Ectodermal cell (in vitro differentiated cells): ENCODE data around the gene CYTH3.

Experiments used
- H3K27ac ChIP-seq: 2 replicates; pipeline ENCODE4 v1.7.0; 2013; ENCODE audit warnings: mild to moderate bottlenecking, low read depth, low read length; ENCODE audit not compliant: insufficient read depth, poor library complexity, severe bottlenecking
- H3K27me3 ChIP-seq: 2 replicates; pipeline ENCODE4 v1.7.0; 2013; ENCODE audit warnings: mild to moderate bottlenecking, low read length; ENCODE audit not compliant: insufficient read depth, control insufficient read depth, poor library complexity, severe bottlenecking
- H3K36me3 ChIP-seq: one replicate; pipeline ENCODE4 v1.7.0; 2013; ENCODE audit warnings: low read length; ENCODE audit not compliant: control insufficient read depth, insufficient read depth
- H3K4me1 ChIP-seq: one replicate; pipeline ENCODE4 v1.7.0; 2013; ENCODE audit warnings: low read length; ENCODE audit not compliant: control insufficient read depth, insufficient read depth
- H3K4me3 ChIP-seq: 2 replicates; pipeline ENCODE4 v1.7.0; 2013; ENCODE audit warnings: low read depth, low read length, control low read depth; ENCODE audit not compliant: insufficient read depth
- H3K9me3 ChIP-seq: 2 replicates; pipeline ENCODE4 v1.7.0; 2013; ENCODE audit warnings: mild to moderate bottlenecking, low read length, moderate library complexity; ENCODE audit not compliant: control insufficient read depth
- WGBS, 2 experiments: methylation state at CpG; one replicate each; pipeline ENCODE4 v1.1.7; 2013; ENCODE audit warnings: missing lambda C conversion rate in 2 of 2; 5-methylcytosine and 5-hydroxymethylcytosine counted together

The CYTH3 gene

DNA sequence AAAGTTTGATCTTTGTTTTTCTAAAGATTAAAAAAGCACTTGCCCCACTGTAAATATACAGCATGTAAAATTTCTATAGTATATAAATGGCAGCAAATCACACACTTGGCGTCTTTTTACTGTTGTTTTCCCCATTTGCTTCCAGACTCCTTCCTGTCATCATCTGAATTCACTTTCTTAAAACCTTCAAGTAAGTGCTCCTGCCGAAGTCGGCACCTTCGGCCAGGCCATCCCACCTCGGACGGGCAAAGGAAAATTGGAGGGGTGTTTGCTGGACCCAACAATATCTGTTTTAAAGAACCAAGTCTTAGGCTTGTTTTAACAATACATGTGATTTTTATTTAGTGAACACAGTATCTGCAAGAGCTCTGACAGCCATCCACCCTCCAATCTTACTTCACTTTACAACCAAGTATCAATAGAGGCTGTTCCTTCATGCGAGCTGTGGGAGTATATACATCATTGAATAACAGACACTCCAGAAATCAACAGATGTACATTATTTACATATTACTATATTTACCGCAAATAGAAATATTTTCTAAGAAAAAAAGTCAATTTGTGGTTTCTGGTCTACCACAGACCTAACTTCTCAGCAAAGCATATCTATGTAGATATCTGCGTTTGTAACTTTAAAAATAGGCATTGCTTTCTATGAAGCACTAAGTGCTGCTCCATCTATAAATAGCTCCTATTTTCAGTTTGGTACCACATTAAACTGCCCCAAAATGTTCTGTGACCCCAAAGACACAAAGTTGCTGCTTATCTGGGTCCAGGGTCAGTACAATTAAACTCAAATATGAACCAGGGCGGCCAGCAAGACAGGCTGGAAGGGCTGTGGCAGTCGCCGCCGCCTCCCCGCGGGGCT, 110.7 kb downstream of the CYTH3 start:
- no peaks in the 10 kb centered on the region for H3K27me3 ChIP-seq
- H3K36me3 ChIP-seq = peaks cover 17% of the 10 kb centered on the region
- H3K4me3 ChIP-seq = no peak overlapping the region
- H3K27ac ChIP-seq = no peak overlapping the region
- H3K9me3 ChIP-seq = no peaks in the 10 kb centered on the region
- H3K4me1 ChIP-seq = peaks cover 3% of the 10 kb centered on the region
- 96 to 97% methylated on average over 14 to 15 of the region's 15 CpGs for WGBS, 2 experiments

DNA sequence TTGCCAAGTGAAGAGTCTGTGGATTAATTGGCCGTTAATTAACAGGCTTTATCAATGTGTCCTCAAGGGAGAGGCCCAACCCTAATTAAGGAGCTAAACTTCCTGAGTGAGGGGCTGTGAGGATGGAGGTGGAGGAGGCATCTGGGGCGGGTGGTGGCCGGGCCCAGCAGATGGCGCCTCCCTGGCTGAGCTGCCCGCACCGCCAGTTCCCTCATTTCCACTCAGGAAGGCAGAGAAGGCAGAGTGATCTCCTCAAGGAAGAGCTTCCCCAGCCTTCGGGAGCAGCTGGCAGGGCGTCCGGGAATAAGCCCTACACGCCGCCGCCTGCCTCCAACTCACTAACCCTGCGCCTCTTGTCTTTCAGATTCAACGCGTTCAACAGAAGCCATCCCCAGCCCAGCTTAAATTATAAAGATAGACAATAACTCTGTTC, 112.2 kb downstream of the CYTH3 start:
- Histone ChIP-seq H3K27ac (no peak overlapping the region), H3K4me1 (no peaks in the 10 kb centered on the region), H3K27me3 (no peaks in the 10 kb centered on the region), H3K9me3 (no peaks in the 10 kb centered on the region), H3K36me3 (peaks cover 25% of the 10 kb centered on the region), H3K4me3 (no peak overlapping the region)
- 63 to 66% methylated on average over 15 of the region's 15 CpGs for WGBS, 2 experiments

DNA sequence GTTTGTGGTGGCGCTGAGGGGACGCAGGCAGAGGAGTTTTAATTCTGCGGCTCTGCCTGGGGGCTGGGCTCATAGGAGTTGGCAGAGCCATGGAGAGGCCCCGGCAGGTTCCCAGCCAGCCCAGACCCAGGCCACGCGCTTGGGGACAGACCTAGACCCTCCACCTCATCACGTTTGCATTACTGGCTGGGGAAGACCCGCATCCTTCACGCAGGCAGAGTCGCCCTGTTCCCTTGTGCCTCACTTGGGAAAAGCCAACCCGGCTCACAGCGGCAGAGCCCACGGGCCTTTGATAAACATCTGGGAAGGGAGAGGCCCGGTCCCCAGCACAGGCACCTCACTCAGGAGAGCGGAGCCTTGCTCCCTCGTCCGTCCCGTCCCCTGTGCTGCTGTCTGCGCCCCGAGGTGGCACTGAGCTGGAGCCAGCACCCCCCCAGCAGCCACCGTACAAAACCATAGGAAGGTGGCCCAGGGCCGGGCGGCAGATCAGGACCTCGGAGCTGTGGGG, 112.8 kb downstream of the CYTH3 start:
- WGBS, 2 experiments = 91 to 92% methylated on average over 24 of the region's 24 CpGs
- Histone ChIP-seq H3K4me1 (no peaks in the 10 kb centered on the region), H3K9me3 (no peaks in the 10 kb centered on the region), H3K4me3 (no peak overlapping the region), H3K36me3 (peaks cover 26% of the 10 kb centered on the region), H3K27ac (no peak overlapping the region), H3K27me3 (no peaks in the 10 kb centered on the region)

DNA sequence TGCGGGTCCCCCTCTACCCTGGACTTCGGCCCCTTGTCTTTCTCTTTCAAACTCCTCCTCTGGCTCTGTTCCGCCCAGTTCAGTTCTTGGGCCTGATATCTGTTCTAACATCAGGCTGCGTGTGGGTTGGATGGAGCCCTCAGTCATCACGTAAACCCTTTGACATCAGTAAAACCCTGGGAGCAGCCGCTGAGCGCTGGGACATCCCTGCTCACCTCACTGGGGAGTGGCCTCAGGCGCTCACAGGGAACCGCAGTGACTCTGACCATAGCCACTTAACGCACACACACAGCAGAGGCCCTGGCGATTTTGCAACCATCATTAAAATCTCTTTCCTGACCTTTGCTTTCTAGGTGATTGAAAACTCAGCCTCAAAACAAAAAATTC, 113.3 kb downstream of the CYTH3 start:
- Histone ChIP-seq H3K4me3 (no peak overlapping the region), H3K4me1 (no peaks in the 10 kb centered on the region), H3K27ac (no peak overlapping the region), H3K27me3 (no peaks in the 10 kb centered on the region), H3K36me3 (peaks cover 28% of the 10 kb centered on the region), H3K9me3 (no peaks in the 10 kb centered on the region)
- 93 to 96% methylated on average over 11 of the region's 11 CpGs for whole genome bisulfite sequencing, 2 experiments

DNA sequence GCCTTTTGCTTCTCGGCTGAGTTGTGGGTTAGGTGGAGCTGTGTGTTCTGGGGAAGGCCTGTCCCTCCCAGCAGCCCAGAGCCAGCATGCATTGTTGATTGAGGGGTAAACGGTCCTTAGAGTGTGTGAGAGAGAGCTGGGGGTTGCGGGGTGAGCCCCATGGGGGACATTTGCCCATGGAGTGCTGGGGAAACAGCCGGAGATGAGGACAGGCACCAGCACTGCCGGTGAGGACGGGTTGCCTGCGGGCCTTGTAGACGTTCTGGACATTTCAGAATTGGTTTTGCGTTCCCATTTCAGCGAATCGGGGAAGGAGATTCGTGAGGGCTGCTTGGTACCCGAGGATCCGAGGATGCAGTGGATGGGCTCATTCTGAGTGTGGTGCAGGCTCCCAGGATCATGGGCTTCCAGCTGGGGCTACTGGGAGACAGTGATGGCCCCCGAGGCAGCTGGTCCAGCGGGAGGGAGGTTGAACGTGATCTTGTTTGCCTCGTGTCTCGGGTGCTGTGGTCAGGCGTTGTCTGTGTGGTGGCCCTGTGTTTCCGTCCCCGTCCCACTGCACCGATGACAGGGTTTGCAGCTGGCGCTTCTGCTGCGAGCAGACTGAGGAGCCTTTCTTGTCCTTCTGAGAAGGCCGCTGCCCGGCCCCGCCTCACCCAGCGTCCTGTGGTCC, 113.9 kb downstream of the CYTH3 start:
- no peaks in the 10 kb centered on the region for H3K9me3 ChIP-seq
- H3K4me1 ChIP-seq = no peaks in the 10 kb centered on the region
- H3K36me3 ChIP-seq = peaks cover 28% of the 10 kb centered on the region
- H3K27ac ChIP-seq = no peak overlapping the region
- 92 to 94% methylated on average over 29 of the region's 29 CpGs for WGBS, 2 experiments
- H3K4me3 ChIP-seq = no peak overlapping the region
- H3K27me3 ChIP-seq = no peaks in the 10 kb centered on the region

DNA sequence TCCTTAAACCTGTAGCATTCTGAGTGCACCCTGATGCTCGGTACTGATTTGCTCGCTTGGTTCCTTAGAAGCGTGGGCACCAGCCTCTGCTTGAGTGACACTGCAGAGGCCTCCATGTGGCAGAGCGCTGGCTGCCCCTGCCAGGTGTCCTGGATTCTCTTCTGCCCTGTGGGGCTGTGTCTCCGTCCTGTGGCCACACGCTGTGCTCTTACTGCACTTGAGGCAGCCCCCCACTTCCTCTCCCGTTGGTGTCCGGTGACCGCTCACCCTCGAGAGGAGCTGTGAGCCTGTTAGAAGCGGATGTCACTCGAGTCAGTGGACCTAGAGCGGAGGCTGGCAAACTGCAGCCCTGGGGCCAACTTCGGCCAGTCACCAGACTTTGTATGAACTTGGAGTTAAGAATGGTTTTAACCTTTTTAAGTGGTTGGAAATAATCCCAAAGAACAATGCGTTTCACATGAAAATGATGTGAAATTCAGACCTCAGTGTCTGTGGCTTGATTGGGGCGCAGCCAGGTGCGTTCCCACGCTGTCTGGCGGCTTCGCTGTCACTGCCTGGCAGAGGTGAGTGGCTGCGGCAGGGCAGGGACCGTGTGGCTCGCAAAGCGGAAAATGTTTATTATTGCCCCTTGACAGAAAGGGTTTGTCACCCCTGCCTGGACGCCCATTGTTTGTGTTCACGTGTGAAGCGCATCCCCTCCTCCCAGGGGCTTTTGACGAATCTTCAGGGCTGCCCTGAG, 114.6 kb downstream of the CYTH3 start:
- Histone ChIP-seq H3K4me1 (no peaks in the 10 kb centered on the region), H3K9me3 (no peaks in the 10 kb centered on the region), H3K4me3 (no peak overlapping the region), H3K27me3 (no peaks in the 10 kb centered on the region), H3K36me3 (peaks cover 32% of the 10 kb centered on the region), H3K27ac (no peak overlapping the region)
- WGBS, 2 experiments = 93 to 95% methylated on average over 28 of the region's 28 CpGs

DNA sequence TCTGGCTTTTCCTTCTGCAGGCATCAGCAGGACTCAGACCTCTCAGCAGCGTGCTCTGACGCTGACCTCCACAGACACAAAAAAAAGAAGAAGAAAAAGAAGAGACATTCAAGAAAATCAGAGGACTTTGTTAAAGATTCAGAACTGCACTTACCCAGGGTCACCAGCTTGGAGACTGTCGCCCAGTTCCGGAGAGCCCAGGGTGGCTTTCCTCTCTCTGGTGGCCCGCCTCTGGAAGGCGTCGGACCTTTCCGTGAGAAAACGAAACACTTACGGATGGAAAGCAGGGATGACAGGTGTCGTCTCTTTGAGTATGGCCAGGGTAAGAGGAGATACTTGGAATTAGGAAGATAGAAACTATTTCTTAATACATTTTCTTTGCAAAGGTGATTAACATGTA, 115.7 kb downstream of the CYTH3 start:
- 96 to 99% methylated on average over 11 of the region's 11 CpGs for WGBS, 2 experiments
- Histone ChIP-seq H3K36me3 (peaks cover 33% of the 10 kb centered on the region), H3K4me1 (no peaks in the 10 kb centered on the region), H3K27me3 (no peaks in the 10 kb centered on the region), H3K4me3 (no peak overlapping the region), H3K9me3 (no peaks in the 10 kb centered on the region), H3K27ac (no peak overlapping the region)

DNA sequence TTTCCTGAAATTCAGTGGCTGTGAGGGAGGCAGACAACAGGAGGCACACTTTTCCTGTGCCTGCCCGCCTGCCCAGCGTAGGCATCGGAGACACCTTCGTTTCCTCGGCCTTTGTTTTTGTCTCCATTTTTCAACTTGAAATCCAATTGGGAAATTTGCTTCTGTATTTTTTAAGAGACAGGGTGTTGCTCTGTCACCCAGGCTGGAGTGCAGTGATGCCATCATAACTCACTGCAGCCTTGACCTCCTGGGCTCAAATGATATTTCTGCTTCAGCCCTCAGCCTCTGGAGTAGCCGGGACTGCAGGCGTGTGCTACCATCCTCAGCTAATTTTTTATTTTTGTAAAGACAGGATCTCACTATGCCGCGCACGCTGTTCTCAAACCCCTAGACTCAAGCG, 116.8 kb downstream of the CYTH3 start:
- H3K4me1 ChIP-seq = no peaks in the 10 kb centered on the region
- WGBS, 2 experiments = 93 to 98% methylated on average over 11 of the region's 11 CpGs
- no peak overlapping the region for H3K4me3 ChIP-seq
- H3K27ac ChIP-seq = no peak overlapping the region
- H3K36me3 ChIP-seq = peaks cover 33% of the 10 kb centered on the region
- no peaks in the 10 kb centered on the region for H3K9me3 ChIP-seq
- no peaks in the 10 kb centered on the region for H3K27me3 ChIP-seq

DNA sequence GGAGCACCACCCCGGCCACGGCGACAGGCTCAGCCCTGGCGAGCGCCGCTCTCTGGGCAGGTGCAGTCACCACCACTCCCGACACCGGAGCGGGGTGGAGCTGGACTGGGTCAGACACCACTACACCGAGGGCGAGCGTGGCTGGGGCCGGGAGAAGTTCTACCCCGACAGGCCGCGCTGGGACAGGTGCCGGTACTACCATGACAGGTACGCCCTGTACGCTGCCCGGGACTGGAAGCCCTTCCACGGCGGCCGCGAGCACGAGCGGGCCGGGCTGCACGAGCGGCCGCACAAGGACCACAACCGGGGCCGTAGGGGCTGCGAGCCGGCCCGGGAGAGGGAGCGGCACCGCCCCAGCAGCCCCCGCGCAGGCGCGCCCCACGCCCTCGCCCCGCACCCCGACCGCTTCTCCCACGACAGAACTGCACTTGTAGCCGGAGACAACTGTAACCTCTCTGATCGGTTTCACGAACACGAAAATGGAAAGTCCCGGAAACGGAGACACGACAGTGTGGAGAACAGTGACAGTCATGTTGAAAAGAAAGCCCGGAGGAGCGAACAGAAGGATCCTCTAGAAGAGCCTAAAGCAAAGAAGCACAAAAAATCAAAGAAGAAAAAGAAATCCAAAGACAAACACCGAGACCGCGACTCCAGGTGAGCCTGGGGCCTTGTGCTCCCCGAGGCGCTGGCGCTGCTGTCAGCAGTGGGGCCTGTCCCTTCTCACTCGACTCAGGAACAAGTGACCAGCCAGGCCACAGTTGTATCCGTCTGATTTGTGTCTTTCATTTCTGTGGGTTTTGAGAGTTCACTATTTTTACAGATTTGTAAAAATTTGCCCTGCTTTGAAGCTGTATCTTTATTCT, 117.7 kb downstream of the CYTH3 start:
- 95 to 96% methylated on average over 64 of the region's 64 CpGs for WGBS, 2 experiments
- H3K27ac ChIP-seq = no peak overlapping the region
- H3K4me1 ChIP-seq = no peaks in the 10 kb centered on the region
- no peak overlapping the region for H3K4me3 ChIP-seq
- H3K9me3 ChIP-seq = no peaks in the 10 kb centered on the region
- no peaks in the 10 kb centered on the region for H3K27me3 ChIP-seq
- peaks cover 40% of the 10 kb centered on the region for H3K36me3 ChIP-seq
